ENCODE results near the gene OSBPL10.
"Not testable (repeated sequence)": the region's sequence is repeated elsewhere in the genome, so short reads cannot be mapped to it uniquely, and the experiment has no call there.

OSBPL10 gene

DNA sequence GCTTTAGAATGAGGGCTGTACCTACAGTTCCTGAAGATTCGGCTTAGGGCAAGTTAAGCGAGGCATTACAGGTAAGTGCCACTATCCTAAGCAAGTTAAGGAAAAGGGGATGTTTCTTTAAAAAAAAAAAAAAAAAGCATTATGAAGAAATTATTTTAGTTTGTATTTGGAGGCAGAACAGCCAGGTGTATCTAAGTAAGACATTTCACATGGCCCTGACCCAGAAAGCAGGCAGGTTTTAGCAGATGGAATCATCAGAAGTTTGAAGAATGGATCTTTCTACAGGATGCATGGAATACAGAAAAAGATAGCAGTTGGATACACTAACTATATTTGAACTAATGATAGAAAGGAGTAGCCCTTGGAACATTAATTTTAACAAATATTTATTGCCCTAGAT is 105.6 kb downstream of the OSBPL10 start:
- H3K4me3 ChIP-seq (ENCODE audit: low read depth, low read length): no peak overlapping the region
- DNase-seq (ENCODE audit: low read depth): no peak

DNA sequence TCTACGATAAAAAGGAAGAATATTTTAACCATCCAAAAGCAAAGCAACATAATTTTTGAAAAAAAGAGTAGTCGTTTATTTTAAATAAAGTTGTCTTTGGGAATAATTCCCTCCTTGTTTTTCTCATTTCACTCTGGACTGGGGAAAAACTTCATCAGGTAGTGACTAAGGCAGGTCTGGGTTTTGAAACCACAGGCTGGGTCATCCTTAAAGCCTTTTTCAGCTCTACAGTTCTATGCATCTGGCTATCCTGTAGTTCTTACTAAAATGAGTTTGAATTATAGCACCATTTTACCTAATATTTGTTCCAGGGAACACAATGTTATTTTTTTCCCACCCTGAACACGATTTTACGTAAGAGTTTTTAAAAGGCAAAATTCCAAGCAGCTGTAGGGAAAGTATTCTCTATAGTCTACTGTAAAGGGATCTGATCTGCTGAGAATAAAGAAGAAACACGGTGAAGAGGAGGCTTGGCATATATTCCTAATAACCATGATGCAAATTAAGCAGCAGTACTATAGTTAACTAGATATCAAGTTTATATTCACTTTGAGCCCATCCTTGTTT is 107.7 kb downstream of the OSBPL10 start:
- no peak overlapping the region for H3K4me3 ChIP-seq (ENCODE audit: low read depth, low read length)
- no peak for DNase-seq (ENCODE audit: low read depth)

DNA sequence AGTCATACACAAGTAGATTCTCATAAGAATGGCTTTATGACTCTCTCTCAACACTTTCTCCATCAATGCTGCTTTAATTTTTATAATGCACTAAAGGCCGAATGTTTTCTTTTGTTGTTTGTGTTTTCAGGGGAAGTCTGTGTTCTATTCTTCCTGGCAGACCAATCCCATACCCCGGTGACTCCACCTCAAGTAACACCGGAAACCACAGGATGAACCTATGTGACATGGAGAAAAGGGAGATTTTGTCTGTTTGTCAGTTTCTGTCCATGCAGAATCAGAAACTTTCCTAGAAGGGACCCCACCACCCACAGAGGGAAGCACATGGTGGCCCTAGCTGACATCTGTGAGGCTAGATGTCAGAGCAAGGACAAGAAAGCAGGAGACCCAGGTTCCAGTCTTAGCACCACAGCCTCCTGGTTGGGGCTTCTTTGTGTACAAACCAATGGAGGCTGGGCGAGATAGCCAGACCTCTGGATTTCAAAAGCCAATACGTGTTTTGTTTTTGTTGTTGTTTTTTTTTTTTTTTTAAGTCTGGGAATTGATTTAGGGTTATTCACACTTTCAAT is 109.0 kb downstream of the OSBPL10 start:
- no peak for DNase-seq (ENCODE audit: low read depth)
- no peak overlapping the region for H3K4me3 ChIP-seq (ENCODE audit: low read depth, low read length)

DNA sequence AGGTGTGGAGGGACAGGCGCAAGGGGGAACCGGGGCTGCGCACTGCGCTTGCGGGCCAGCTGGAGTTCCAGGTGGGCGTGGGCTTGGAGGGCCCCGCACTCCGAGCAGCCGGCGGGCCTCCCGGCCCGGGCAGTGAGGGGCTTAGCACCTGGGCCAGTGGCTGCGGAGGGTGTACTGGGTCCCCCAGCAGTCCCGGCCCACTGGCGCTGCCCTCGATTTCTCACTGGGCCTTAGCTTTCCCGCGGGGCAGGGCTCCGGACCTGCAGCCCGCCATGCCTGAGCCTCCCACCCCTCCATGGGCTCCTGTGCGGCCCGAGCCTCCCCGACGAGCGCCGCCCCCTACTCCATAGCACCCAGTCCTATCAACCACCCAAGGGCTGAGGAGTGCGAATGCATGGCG is 111.0 kb downstream of the OSBPL10 start:
- H3K4me3 ChIP-seq (ENCODE audit: low read depth, low read length); DNase-seq (ENCODE audit: low read depth): not testable (repeated sequence)

DNA sequence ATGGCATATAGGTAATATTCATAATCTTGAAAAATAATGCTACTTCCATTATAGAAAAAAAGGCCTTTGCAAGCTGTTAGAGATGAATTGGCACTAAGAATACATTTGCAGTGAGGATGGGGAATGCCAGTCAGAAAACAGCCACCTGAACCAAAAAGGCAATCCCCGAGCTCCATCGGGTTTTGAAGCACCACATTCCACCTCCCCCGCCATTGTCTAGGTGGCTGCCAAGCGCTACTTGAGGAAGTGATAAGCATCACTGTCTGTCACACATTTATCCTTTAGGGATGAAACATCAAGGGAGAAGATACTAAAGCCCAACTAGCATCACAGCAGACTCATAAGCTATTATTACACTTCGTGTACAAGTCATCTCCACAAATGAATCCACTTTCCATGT is 112.8 kb downstream of the OSBPL10 start:
- DNase-seq (ENCODE audit: low read depth): no peak

DNA sequence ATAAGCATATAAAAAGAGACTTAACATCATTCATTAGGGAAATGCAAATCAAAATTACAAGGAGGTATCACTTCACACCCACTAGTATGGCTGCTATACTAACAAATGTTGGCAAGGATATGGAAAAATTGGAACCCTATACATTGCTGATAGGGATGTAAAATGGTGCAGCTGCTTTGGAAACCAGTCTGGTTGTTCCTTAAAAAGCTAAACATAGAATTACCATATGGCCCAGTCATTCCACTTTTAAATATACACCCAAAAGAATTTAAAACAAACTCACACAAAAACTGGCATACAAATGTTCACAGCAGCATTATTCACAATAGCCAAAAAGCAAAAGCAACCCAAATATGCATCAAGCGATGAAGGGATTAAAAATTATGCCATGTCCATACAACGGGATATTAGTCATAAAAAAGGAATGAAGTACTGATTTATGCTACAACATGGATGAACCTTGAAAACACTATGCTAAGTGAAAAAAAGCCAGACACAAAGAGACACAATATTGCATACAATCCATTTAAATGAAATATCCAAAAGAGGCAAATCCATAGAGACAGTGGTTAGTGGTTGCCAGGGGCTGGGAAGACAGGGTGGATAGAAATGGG is 118.3 kb downstream of the OSBPL10 start:
- no peak for DNase-seq (ENCODE audit: low read depth)
- no peak overlapping the region for H3K4me3 ChIP-seq (ENCODE audit: low read depth, low read length)

More for the DNA sequence above, 112.8 kb downstream of the OSBPL10 start:
- no peak overlapping the region for H3K4me3 ChIP-seq (ENCODE audit: low read depth, low read length)

DNA sequence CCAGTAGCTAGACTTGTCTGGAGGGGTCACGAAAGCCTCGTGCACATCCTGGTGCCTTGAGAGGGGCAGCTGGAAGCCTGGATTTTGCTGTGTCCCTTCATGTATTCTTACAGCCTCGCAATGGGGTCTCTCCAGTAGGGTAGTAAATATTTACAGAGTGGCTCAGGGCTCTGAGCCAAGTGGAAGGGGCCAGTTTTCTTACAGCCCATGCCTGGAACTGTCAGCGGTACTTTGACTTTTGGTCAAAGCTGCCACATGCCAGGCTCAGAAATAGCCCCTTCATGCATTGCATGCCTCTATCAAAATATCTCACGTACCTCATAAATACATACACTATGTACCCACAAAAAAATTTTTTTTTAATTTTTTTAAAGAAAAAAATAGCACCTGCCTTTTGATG is 119.2 kb downstream of the OSBPL10 start:
- no peak overlapping the region for H3K4me3 ChIP-seq (ENCODE audit: low read depth, low read length)
- DNase-seq (ENCODE audit: low read depth): no peak

DNA sequence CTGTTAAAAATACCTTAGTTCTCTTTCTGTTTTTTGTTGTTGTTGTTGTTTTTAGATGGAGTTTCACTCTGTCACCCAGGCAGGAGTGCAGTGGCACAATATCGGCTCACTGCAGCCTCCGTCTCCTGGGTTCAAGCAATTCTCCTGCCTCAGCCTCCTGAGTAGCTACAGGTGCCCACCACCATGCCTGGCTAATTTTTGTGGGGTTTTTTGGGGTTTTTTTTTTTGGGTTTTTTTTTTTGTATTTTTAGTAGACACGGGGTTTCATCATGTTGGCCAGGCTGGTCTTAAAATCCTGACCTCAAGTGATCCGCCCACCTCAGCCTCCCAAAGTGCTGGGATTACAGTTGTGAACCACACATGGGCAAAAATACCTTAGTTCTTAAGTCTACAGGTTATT is 120.4 kb downstream of the OSBPL10 start:
- DNase-seq (ENCODE audit: low read depth); H3K4me3 ChIP-seq (ENCODE audit: low read depth, low read length): not testable (repeated sequence)

DNA sequence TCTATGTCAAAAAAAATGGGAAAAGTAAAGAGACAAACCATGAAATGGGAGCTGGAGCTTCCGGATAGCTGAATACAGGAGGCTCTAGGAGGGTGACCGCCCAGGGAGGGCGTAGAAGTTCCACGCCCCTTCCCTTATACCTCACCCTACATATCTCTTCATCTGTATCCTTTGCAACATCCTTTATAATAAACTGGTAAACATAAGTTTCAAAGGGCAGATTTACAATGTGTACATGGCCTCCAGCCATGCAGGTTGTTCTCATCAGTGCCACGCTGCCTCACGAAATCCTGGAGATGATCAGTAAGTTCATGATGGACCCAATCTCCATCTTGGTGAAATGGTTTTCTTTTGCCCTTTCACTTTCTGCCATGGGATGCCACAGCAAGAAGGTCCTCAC is 121.8 kb downstream of the OSBPL10 start:
- no peak for DNase-seq (ENCODE audit: low read depth)
- no peak overlapping the region for H3K4me3 ChIP-seq (ENCODE audit: low read depth, low read length)

DNA sequence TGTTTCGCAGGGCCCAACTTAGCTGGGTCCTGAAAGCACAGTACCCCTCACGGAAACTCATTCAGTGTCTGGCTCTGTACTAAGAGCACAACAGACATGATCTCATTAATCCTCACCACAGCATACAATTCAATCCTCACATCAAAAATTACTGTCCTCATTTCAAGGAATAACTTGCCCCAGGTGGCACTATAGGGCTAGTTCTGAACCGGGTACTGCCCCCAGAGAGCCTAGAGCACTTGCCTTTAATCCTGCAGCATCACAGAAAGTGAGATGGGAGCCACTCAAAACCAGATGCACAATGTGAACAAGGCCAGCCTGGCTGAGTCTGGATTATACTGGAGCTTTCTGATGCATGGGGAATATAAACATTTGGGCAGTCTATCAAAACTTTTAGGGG is 122.6 kb downstream of the OSBPL10 start:
- no peak for DNase-seq (ENCODE audit: low read depth)
- H3K4me3 ChIP-seq (ENCODE audit: low read depth, low read length): no peak overlapping the region

DNA sequence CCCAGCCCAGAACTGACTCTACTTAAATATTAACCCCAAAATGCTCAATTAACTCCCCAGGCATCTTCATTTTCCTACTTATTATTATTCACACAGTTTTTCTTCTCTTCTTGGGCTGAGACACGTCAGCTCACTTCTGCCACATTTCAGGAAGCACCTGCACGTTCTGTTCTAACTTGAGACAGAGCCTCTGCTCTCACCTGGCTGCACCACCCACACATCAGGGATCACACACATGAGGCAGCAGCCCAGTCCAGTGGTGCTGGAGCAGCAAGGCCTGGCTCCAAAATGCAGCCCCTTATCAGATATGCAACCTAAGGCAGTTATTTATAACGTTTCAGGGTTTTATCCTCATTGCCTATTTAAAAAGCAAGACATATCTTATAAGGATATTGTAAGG is 127.5 kb downstream of the OSBPL10 start:
- no peak for DNase-seq (ENCODE audit: low read depth)
- no peak overlapping the region for H3K4me3 ChIP-seq (ENCODE audit: low read depth, low read length)

DNA sequence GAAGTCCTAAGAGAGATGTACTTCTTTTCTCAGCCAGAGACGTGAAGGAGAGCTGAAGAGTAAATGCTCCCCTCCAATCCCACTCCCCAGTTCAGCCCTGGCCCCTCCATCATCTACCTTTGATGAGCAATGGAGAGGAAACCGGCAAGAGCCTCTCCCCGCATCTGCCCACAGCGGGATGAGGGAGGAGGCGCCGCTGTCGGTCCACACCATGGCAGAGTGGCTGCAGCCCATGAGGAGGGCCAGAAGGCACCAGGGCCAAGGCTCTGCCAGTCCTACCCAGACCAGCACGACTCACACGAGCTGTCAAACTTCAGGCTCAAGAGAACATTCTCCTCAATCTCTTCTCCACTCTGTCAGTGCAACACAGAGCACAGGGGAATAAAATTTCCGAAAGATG is 129.8 kb downstream of the OSBPL10 start:
- no peak overlapping the region for H3K4me3 ChIP-seq (ENCODE audit: low read depth, low read length)
- no peak for DNase-seq (ENCODE audit: low read depth)

DNA sequence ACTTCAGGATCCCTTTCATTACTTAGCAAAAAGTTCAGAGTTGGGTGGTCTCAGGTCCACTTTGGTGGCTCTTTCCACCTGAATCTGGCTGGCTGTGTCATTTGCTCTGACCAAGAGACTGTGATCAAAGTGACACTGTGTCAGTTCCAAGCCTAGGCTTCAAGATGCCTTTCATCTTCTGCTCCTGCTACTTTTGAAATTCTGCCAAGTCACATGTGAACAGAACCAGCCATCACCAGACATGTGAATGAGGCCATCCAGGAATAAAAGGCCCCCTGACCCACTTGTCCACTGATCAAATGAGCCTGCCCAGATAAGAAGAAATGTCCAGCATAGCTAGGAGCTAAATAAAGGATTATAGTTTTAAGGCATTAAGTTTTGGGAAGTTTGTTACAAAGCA is 132.2 kb downstream of the OSBPL10 start:
- no peak for DNase-seq (ENCODE audit: low read depth)
- no peak overlapping the region for H3K4me3 ChIP-seq (ENCODE audit: low read depth, low read length)

DNA sequence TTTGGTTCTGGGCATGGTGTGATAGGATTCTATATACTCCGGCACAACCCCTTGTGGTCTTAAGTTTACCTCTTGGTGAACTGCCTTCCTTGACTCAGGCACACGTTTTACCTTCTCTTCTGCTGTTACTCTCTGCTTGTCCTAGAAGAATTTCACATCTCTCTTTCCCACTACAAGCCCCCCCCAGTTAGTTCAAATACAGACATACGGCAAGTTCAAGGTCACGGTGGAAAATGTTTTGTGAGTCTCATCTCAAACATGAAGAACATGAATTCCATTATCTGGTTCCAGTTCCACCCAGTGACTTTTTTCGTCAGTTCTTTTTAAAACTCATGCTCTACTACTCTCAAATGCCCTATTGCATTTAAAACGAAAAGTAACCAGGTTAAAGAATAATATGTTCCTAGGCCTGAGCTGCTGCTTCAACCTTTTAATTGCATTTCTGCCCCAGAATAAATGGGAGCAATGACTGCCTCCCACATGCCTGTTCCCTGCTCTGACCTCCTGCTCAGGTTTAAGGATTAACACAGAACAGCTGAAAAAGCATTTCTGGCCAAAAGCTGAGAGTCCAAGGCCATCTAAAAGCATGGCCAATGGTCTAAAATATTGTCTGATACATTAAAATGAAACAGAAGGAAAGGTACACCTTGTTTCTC is 132.8 kb downstream of the OSBPL10 start:
- DNase-seq (ENCODE audit: low read depth): no peak
- H3K4me3 ChIP-seq (ENCODE audit: low read depth, low read length): no peak overlapping the region

DNA sequence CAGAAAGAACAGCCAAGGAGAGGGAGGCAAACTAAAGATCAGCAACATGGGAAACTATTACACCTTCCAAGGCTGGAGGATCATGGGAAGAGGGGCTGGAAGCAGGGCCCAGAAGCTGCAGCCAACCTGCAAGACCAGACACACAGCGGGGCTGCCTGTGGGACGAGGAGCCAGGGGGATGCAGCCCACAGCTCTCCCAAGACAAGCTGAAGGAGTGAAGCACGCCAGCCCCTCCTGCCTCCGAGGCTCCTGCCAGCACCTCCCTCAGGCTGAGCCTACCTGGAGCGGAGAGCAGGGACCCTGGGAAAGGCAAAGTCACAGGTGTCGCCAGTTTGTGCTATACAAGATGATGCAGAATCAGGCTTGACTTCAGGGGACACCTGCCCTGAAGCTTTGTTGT is 133.3 kb downstream of the OSBPL10 start:
- H3K4me3 ChIP-seq (ENCODE audit: low read depth, low read length): no peak overlapping the region
- DNase-seq (ENCODE audit: low read depth): no peak

DNA sequence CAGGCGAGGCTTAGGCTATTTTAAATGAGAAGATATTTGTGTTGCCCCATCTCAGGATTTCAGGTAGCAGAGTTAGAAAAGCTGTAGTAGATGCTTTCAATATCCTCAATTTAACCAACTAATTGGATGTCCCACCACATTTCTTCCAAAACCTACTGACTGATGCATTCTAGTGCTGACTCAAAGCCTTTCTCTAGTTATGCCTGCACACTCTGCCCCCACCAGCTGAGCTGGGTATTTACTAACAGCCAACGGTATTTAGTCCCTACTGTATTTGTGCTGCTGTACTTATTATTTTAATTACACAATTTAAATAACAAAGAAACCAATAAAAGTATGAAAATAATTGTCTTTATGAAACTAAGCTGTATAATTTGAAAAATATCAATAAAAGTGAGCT is 139.5 kb downstream of the OSBPL10 start:
- H3K4me3 ChIP-seq (ENCODE audit: low read depth, low read length): no peak overlapping the region
- no peak for DNase-seq (ENCODE audit: low read depth)

DNA sequence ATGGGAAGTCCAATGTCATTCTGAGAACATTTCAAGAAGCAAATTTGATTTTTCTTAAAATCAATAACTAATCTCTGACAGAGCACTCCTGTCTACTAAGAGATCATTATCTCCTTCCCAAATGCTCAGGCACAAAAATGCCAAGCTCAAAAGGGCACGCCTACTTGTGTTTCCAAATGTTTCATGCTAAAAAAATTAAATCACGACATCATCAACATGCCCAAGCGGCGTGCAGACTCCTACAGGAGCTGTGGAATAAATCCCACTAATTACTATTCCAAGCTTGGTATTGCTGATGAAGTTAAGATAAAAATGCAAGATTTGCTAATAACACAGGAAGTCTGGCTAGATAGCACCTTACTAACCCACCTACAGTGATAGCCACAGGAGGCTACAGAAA is 140.8 kb downstream of the OSBPL10 start:
- H3K4me3 ChIP-seq (ENCODE audit: low read depth, low read length): no peak overlapping the region
- no peak for DNase-seq (ENCODE audit: low read depth)

DNA sequence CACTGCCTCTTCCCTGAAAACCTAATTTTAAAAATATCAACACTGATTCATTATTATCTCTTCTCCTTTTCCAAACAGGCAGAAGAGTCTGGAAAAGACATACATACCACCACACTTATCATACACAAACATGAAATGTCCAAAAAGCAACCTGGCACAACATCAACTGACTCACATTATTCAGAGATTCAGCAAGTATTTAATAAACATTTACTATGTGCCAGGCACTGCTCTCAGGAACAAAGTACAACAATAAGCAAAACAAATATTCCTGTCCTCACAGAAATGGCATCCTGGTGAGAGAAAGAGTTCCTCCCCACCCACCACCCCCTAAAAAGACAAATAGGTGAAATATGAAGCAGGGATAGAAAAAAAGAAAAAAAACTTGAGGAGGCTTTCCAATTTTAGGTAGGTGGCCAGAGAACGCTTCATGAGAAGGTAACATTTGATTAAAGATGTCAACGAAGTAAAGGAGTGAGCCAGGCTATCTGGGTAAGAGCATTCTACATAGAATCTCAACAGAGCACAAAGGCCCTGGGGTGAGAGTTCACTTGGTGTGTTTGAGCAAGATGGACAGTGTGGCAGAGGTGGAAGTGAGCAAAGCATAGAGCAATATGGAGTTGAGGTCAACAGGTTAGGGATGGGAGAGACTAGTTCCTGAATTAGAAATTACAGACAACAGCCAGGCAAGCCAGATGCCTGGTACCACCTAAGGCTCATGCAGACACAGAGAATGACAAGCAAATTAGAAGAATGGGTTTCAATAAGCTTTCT is 141.7 kb downstream of the OSBPL10 start:
- no peak overlapping the region for H3K4me3 ChIP-seq (ENCODE audit: low read depth, low read length)

DNA sequence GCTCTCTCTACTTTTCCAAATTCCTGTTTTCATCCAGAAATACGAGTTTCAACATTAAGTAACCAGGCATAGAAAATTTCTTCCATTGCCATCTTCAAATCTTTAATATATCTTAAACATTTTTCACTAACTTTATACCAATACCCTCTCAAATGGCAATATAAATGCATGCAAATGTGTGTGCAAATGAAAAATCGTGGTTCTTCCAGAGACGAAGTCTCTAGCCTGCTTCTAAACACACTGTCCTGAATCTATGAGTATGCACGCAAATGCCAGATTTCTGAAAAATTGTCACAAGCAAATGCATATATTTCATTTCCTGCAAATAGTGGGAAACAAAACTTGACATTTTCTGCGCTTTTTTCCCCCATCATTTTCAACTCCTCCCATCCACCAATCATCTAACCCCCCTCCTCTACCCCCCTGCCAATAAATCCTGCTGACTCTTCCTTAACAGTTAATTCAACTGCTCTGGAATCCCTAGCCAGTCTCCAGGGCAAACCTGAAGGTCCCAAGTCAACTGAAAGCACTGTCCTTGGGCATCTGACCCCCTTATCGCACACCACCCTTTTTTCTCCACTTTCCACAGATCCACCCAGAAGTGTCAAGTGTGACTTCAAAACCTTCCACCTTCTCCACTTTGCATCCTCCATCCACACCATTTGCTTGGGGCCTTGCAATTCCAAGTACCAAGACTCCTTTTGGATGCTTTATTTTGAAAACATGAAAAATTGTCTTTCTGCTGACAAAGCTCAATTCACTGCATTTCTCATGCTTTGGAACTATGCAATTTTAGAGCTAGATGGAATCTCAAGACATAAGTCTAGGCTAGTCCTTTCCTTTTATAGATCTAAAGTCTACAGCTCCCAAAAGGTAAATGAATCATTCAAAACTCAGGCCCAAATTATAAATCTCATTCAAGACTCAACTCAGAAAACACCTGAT is 144.7 kb downstream of the OSBPL10 start:
- H3K4me3 ChIP-seq (ENCODE audit: low read depth, low read length): no peak overlapping the region
- DNase-seq (ENCODE audit: low read depth): no peak

More for the DNA sequence above, 141.7 kb downstream of the OSBPL10 start:
- no peak for DNase-seq (ENCODE audit: low read depth)

All from skeletal muscle cell (primary cell).